HEK293 (cell line): Measurements from ENCODE around the gene KCNQ1.

Source experiments
- CTCF ChIP-seq: fragments of 450-650 bp; formaldehyde crosslinking; IDR thresholded peaks from 2 replicates; pipeline ENCODE4 v1.5.1; 2016; ENCODE audit warnings: missing biosample characterization, missing genetic modification characterization
- PBX3 ChIP-seq: sonication (generic); formaldehyde crosslinking; IDR thresholded peaks from 2 replicates; pipeline ENCODE4 v1.8.1; 2022; ENCODE audit warnings: mild to moderate bottlenecking, moderate library complexity, missing genetic modification reagents
- REST ChIP-seq: fragments of 450-650 bp; formaldehyde crosslinking; IDR thresholded peaks from 2 replicates; pipeline ENCODE4 v1.5.1; 2016; ENCODE audit warnings: missing biosample characterization, missing genetic modification characterization
- ZBTB1 ChIP-seq: fragments of 450-650 bp; formaldehyde crosslinking; IDR thresholded peaks from 2 replicates; pipeline ENCODE4 v1.5.1; 2016; ENCODE audit warnings: missing biosample characterization, missing genetic modification characterization
- ZBTB11 ChIP-seq: fragments of 450-650 bp; formaldehyde crosslinking; conservative IDR thresholded peaks from 2 replicates; pipeline ENCODE4 v1.5.1; 2016; ENCODE audit warnings: low read depth, missing biosample characterization, missing genetic modification characterization
- ZBTB49 ChIP-seq: fragments of 450-650 bp; formaldehyde crosslinking; IDR thresholded peaks from 2 replicates; pipeline ENCODE4 v1.5.1; 2016; ENCODE audit warnings: missing biosample characterization, missing genetic modification characterization, low read depth
- ZNF140 ChIP-seq: fragments of 450-650 bp; formaldehyde crosslinking; IDR thresholded peaks from 2 replicates; pipeline ENCODE4 v1.5.1; 2016; ENCODE audit warnings: missing biosample characterization, missing genetic modification characterization
- ZNF549 ChIP-seq: fragments of 450-650 bp; IDR thresholded peaks from 2 replicates; pipeline ENCODE4 v1.5.1; 2018; ENCODE audit warnings: missing biosample characterization, missing genetic modification characterization, mild to moderate bottlenecking, inconsistent platforms, moderate library complexity
- ZNF571 ChIP-seq: fragments of 450-650 bp; formaldehyde crosslinking; IDR thresholded peaks from 2 replicates; pipeline ENCODE4 v1.5.0; 2017; ENCODE audit warnings: missing biosample characterization, missing genetic modification characterization
- ZNF580 ChIP-seq: fragments of 450-650 bp; formaldehyde crosslinking; IDR thresholded peaks from 2 replicates; pipeline ENCODE4 v1.5.1; 2016; ENCODE audit warnings: missing biosample characterization, missing genetic modification characterization
- ZNF785 ChIP-seq: fragments of 450-650 bp; formaldehyde crosslinking; IDR thresholded peaks from 2 replicates; pipeline ENCODE4 v1.5.1; 2016; ENCODE audit warnings: missing biosample characterization, missing genetic modification characterization

- TF ChIP-seq CTCF (tag by site-specific recombination) (no peak), ZBTB49 (tag by site-specific recombination) (no peak), ZNF571 (no peak), ZBTB1 (tag by site-specific recombination) (no peak), ZNF140 (no peak), PBX3 (no peak), ZNF580 (tag by site-specific recombination) (no peak), ZNF549 (tag by site-specific recombination) (no peak), ZBTB11 (tag by site-specific recombination) (no peak), ZNF785 (tag by site-specific recombination) (no peak), REST (tag by site-specific recombination) (no peak)
Measured at GRCh38 chr11:2442589-2442988, 2.2 kb upstream of the KCNQ1 start.
